ENCODE data around the gene PELI2.

The PELI2 gene

GRCh38 chr14:56170877-56171422 lies 52.7 kb downstream of the PELI2 start:
- no peak for DNase-seq
- no peaks in the 10 kb centered on the region for H3K27me3 Mint-ChIP-seq
- peak overlapping the region in 1 of 2 donors; percentile 92 for H3K27ac Mint-ChIP-seq
- peaks cover 46% of the 10 kb centered on the region for H3K4me1 Mint-ChIP-seq
- ATAC-seq = no peak
- no peak overlapping the region for H3K4me3 Mint-ChIP-seq
- peaks cover 14 to 34% of the 10 kb centered on the region in 2 donors for H3K9me3 Mint-ChIP-seq

GRCh38 chr14:56172074-56172473 lies 53.9 kb downstream of the PELI2 start:
- Mint-ChIP-seq H3K4me1 (peaks cover 46% of the 10 kb centered on the region), H3K4me3 (peak overlapping the region in 1 of 2 donors; percentile 41), H3K27me3 (no peaks in the 10 kb centered on the region), H3K9me3 (peaks cover 8 to 26% of the 10 kb centered on the region in 2 donors), H3K27ac (peak overlapping the region in 1 of 2 donors; percentile 92)
- no peak for ATAC-seq
- no peak for DNase-seq

GRCh38 chr14:56172571-56172971 lies 54.4 kb downstream of the PELI2 start:
- Mint-ChIP-seq H3K27ac (peak overlapping the region; percentile 27 to 78), H3K9me3 (peaks cover 3 to 21% of the 10 kb centered on the region in 2 donors)

GRCh38 chr14:56173365-56173922 lies 55.2 kb downstream of the PELI2 start:
- Mint-ChIP-seq H3K4me1 (peaks cover 46% of the 10 kb centered on the region), H3K27me3 (no peaks in the 10 kb centered on the region), H3K9me3 (peaks cover 0 to 14% of the 10 kb centered on the region in 2 donors), H3K4me3 (peak overlapping the region; percentile 39 to 41), H3K27ac (peak overlapping the region; percentile 27 to 86)
- ATAC-seq = peak; percentile 44
- no peak for DNase-seq

More at GRCh38 chr14:56172571-56172971, 54.4 kb downstream of the PELI2 start:
- DNase-seq (no peak), ATAC-seq (peak; percentile 84)
- Mint-ChIP-seq H3K4me1 (peaks cover 46% of the 10 kb centered on the region), H3K4me3 (peak overlapping the region; percentile 38 to 41), H3K27me3 (no peaks in the 10 kb centered on the region)

GRCh38 chr14:56175773-56176172 lies 57.6 kb downstream of the PELI2 start:
- H3K27ac Mint-ChIP-seq = no peak overlapping the region
- ATAC-seq (no peak), DNase-seq (no peak)
- peaks cover 43% of the 10 kb centered on the region for H3K4me1 Mint-ChIP-seq
- no peaks in the 10 kb centered on the region for H3K27me3 Mint-ChIP-seq
- H3K4me3 Mint-ChIP-seq = no peak overlapping the region
- H3K9me3 Mint-ChIP-seq = peaks cover 0 to 14% of the 10 kb centered on the region in 2 donors

- H3K4me3 Mint-ChIP-seq = no peak overlapping the region
- DNase-seq (no peak), ATAC-seq (no peak)
- H3K27ac Mint-ChIP-seq = no peak overlapping the region
- peaks cover 40% of the 10 kb centered on the region for H3K4me1 Mint-ChIP-seq
- H3K9me3 Mint-ChIP-seq = peaks cover 0 to 14% of the 10 kb centered on the region in 2 donors
- H3K27me3 Mint-ChIP-seq = no peaks in the 10 kb centered on the region
These were observed 58.3 kb downstream of the PELI2 start for GRCh38 chr14:56176530-56176929.

GRCh38 chr14:56177036-56177435 lies 58.8 kb downstream of the PELI2 start:
- Mint-ChIP-seq H3K27me3 (no peaks in the 10 kb centered on the region), H3K4me3 (no peak overlapping the region), H3K9me3 (peaks cover 0 to 14% of the 10 kb centered on the region in 2 donors), H3K4me1 (peaks cover 35% of the 10 kb centered on the region), H3K27ac (no peak overlapping the region)
- ATAC-seq = no peak
- DNase-seq = no peak

GRCh38 chr14:56180754-56181542 lies 62.7 kb downstream of the PELI2 start:
- Mint-ChIP-seq H3K9me3 (no peaks in the 10 kb centered on the region), H3K27me3 (no peaks in the 10 kb centered on the region), H3K4me1 (peaks cover 7% of the 10 kb centered on the region), H3K4me3 (no peak overlapping the region), H3K27ac (peak overlapping the region in 1 of 2 donors; percentile 79)
- DNase-seq (no peak), ATAC-seq (no peak)

- no peaks in the 10 kb centered on the region for H3K27me3 Mint-ChIP-seq
- no peaks in the 10 kb centered on the region for H3K9me3 Mint-ChIP-seq
- DNase-seq (no peak), ATAC-seq (no peak)
- peak overlapping the region in 1 of 2 donors; percentile 14 for H3K27ac Mint-ChIP-seq
- H3K4me1 Mint-ChIP-seq = peaks cover 7% of the 10 kb centered on the region
- no peak overlapping the region for H3K4me3 Mint-ChIP-seq
These were observed 63.5 kb downstream of the PELI2 start for GRCh38 chr14:56181681-56182085.

GRCh38 chr14:56182410-56182809 lies 64.2 kb downstream of the PELI2 start:
- ATAC-seq (no peak), DNase-seq (no peak)
- H3K27me3 Mint-ChIP-seq = no peaks in the 10 kb centered on the region
- peaks cover 7% of the 10 kb centered on the region for H3K4me1 Mint-ChIP-seq
- H3K9me3 Mint-ChIP-seq = no peaks in the 10 kb centered on the region
- no peak overlapping the region for H3K27ac Mint-ChIP-seq
- H3K4me3 Mint-ChIP-seq = no peak overlapping the region

- ATAC-seq (no peak), DNase-seq (no peak)
- no peak overlapping the region for H3K27ac Mint-ChIP-seq
- no peaks in the 10 kb centered on the region for H3K9me3 Mint-ChIP-seq
- H3K4me3 Mint-ChIP-seq = no peak overlapping the region
- H3K27me3 Mint-ChIP-seq = no peaks in the 10 kb centered on the region
- H3K4me1 Mint-ChIP-seq = peaks cover 7% of the 10 kb centered on the region
These were observed 65.5 kb downstream of the PELI2 start for GRCh38 chr14:56183631-56184157.

- H3K4me3 Mint-ChIP-seq = no peak overlapping the region
- peaks cover 1% of the 10 kb centered on the region for H3K4me1 Mint-ChIP-seq
- DNase-seq (no peak), ATAC-seq (no peak)
- H3K27me3 Mint-ChIP-seq = no peaks in the 10 kb centered on the region
- no peaks in the 10 kb centered on the region for H3K9me3 Mint-ChIP-seq
- H3K27ac Mint-ChIP-seq = no peak overlapping the region
These were observed 67.8 kb downstream of the PELI2 start for GRCh38 chr14:56185992-56186391.

GRCh38 chr14:56187736-56188135 lies 69.5 kb downstream of the PELI2 start:
- Mint-ChIP-seq H3K27me3 (no peaks in the 10 kb centered on the region), H3K9me3 (no peaks in the 10 kb centered on the region), H3K27ac (no peak overlapping the region), H3K4me1 (no peaks in the 10 kb centered on the region), H3K4me3 (no peak overlapping the region)
- DNase-seq (no peak), ATAC-seq (no peak)

- no peaks in the 10 kb centered on the region for H3K27me3 Mint-ChIP-seq
- no peak overlapping the region for H3K27ac Mint-ChIP-seq
- H3K4me3 Mint-ChIP-seq = no peak overlapping the region
- peaks cover 11% of the 10 kb centered on the region for H3K4me1 Mint-ChIP-seq
- no peaks in the 10 kb centered on the region for H3K9me3 Mint-ChIP-seq
- DNase-seq (no peak), ATAC-seq (no peak)
These were observed 71.1 kb downstream of the PELI2 start for GRCh38 chr14:56189307-56189706.

GRCh38 chr14:56193347-56193746 lies 75.1 kb downstream of the PELI2 start:
- H3K4me1 Mint-ChIP-seq = peaks cover 29% of the 10 kb centered on the region
- no peak for DNase-seq
- no peak overlapping the region for H3K27ac Mint-ChIP-seq
- H3K4me3 Mint-ChIP-seq = no peak overlapping the region
- no peaks in the 10 kb centered on the region for H3K27me3 Mint-ChIP-seq
- H3K9me3 Mint-ChIP-seq = no peaks in the 10 kb centered on the region
- no peak for ATAC-seq

GRCh38 chr14:56194042-56194441 lies 75.8 kb downstream of the PELI2 start:
- Mint-ChIP-seq H3K9me3 (no peaks in the 10 kb centered on the region), H3K4me1 (peaks cover 29% of the 10 kb centered on the region), H3K4me3 (peak overlapping the region; percentile 41 to 63), H3K27ac (no peak overlapping the region), H3K27me3 (no peaks in the 10 kb centered on the region)
- DNase-seq (no peak), ATAC-seq (peak; percentile 54)
